Activated naive CD4-positive, alpha-beta T cell treated with anti-CD3 and anti-CD28 coated beads for 36 hours (primary cell): Measurements from ENCODE around the gene DIS3L2. TPM values are rescaled to one million over a fixed set of nuclear protein-coding genes. Genes with fewer than 3 reads are reported as not detected.
"Not testable (repeated sequence)": the region's sequence is repeated elsewhere in the genome, so short reads cannot be mapped to it uniquely, and the experiment has no call there.

Experiments used
- CTCF ChIA-PET: fragments of 350-600 bp; sonication (Branson Sonifier 250); formaldehyde crosslinking; loops from one replicate; lab custom pipeline; 2021; ENCODE audit warnings: antibody characterized with exemption; lab: Charles Lee
- DNase-seq: peaks from one replicate; pipeline ENCODE4 v3.0.0-alpha.2; 2020
- H3K27ac Mint-ChIP-seq: one replicate; pipeline ENCODE4 v1.8.0; 2021; ENCODE audit warnings: mild to moderate bottlenecking, mixed read lengths
- H3K27me3 Mint-ChIP-seq: one replicate; pipeline ENCODE4 v1.8.0; 2021; ENCODE audit warnings: low read depth, mixed read lengths
- H3K36me3 Mint-ChIP-seq: one replicate; pipeline ENCODE4 v1.8.0; 2021; ENCODE audit warnings: low read depth, mixed read lengths
- H3K4me1 Mint-ChIP-seq: one replicate; pipeline ENCODE4 v1.8.0; 2021; ENCODE audit warnings: low read depth, mixed read lengths
- H3K4me3 Mint-ChIP-seq: one replicate; pipeline ENCODE4 v1.8.0; 2021; ENCODE audit warnings: mild to moderate bottlenecking, moderate library complexity, mixed read lengths
- H3K9me3 Mint-ChIP-seq: one replicate; pipeline ENCODE4 v1.8.0; 2021; ENCODE audit warnings: mixed read lengths
- intact Hi-C: fragments of 100-400 bp; cut with micrococcal nuclease; formaldehyde crosslinking; loops from one replicate; pipeline ENCODE4 v1.15.1; 2023
- total RNA-seq, 2 experiments: library from RNA; stranded (reverse); gene quantifications; one replicate each; pipeline ENCODE4 v1.2.3, GENCODE V29; 2021

Gene DIS3L2
- total RNA-seq, 2 experiments from 2014 or later: 32.4 to 35.3 TPM

DNA sequence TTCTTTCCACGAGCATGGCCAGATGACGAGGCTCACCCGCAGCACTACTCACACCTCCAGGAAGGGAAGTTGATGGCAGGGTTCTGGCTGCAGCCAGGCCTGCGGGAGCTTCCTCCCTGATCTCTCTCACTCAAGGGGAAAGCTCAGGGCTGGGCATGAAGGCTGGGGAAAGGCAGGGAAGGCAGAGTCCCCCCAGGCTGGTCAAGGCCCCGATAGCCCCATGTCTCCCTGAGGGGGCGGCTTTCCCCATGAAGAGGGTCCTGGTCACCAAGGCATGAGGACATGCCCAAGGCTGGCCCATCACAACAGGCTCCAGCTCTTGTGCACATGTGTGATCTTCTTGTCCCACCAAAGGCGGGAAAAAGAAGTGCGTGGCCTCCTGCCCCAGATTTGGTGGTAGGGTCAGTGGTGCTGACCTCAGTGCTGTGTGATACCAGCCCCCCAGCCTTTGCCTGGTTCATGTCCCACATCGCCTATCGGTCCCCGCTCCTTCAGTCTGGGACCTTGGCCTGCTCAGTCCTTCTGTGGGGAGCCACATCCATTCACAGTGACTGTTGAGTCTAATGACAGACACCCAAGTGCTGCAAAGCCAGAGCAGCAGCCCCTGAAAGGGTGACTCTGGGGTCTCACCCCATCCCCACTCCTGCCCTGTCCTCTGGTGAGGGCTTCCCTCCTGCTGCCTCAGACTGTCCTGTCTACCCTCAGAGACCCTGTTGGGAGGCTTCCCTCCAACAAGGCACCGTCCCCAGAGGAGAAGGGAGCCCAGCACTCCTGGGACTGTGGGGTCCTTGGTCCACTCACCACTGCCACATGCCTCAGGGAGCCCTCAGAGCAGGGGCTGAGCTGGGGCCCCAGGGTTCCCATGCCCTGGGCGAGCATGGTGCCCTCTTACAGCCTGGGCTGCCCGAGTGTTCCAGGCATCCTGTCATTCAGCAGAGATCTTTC lies 367.3 kb downstream of the DIS3L2 start:
- H3K9me3 Mint-ChIP-seq: no peaks in the 10 kb centered on the region
- peak overlapping the region; percentile 46 for H3K27ac Mint-ChIP-seq
- CTCF ChIA-PET: interaction anchor here (0.6 to 1.3 kb wide), 4 partner anchors 106 to 422 kb away, joined by 3 read pairs; no protein-coding TSS in a partner anchor
- H3K27me3 Mint-ChIP-seq: no peaks in the 10 kb centered on the region
- no peaks in the 10 kb centered on the region for H3K36me3 Mint-ChIP-seq
- intact Hi-C loops: loop anchor here (5.0 kb wide), 1 partner anchor 476 kb away; no protein-coding TSS in a partner anchor
- H3K4me3 Mint-ChIP-seq: no peak overlapping the region
- peaks cover 5% of the 10 kb centered on the region for H3K4me1 Mint-ChIP-seq
- DNase-seq: no peak

DNA sequence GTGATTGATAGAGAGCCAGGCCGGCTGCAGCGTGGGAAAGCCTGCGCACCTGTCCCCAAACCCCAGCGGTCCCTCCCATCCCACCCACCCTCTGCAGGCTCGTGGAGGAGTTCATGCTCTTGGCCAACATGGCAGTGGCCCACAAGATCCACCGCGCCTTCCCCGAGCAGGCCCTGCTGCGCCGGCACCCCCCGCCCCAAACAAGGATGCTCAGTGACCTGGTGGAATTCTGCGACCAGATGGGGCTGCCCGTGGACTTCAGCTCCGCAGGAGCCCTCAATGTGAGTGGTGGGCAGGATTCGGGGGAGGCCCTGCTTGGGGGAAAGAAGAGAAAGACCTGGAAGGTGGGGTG lies 368.2 kb downstream of the DIS3L2 start:
- Mint-ChIP-seq H3K9me3 (no peaks in the 10 kb centered on the region), H3K27me3 (no peaks in the 10 kb centered on the region), H3K36me3 (no peaks in the 10 kb centered on the region), H3K4me3 (no peak overlapping the region), H3K27ac (no peak overlapping the region), H3K4me1 (peaks cover 3% of the 10 kb centered on the region)
- CTCF ChIA-PET: interaction anchor here (0.7 to 0.9 kb wide), 2 partner anchors 53 to 423 kb away, joined by 3 to 4 read pairs; no protein-coding TSS in a partner anchor
- DNase-seq: peak; percentile 1
- intact Hi-C loops: loop anchor here (5.0 kb wide), 1 partner anchor 477 kb away; no protein-coding TSS in a partner anchor

DNA sequence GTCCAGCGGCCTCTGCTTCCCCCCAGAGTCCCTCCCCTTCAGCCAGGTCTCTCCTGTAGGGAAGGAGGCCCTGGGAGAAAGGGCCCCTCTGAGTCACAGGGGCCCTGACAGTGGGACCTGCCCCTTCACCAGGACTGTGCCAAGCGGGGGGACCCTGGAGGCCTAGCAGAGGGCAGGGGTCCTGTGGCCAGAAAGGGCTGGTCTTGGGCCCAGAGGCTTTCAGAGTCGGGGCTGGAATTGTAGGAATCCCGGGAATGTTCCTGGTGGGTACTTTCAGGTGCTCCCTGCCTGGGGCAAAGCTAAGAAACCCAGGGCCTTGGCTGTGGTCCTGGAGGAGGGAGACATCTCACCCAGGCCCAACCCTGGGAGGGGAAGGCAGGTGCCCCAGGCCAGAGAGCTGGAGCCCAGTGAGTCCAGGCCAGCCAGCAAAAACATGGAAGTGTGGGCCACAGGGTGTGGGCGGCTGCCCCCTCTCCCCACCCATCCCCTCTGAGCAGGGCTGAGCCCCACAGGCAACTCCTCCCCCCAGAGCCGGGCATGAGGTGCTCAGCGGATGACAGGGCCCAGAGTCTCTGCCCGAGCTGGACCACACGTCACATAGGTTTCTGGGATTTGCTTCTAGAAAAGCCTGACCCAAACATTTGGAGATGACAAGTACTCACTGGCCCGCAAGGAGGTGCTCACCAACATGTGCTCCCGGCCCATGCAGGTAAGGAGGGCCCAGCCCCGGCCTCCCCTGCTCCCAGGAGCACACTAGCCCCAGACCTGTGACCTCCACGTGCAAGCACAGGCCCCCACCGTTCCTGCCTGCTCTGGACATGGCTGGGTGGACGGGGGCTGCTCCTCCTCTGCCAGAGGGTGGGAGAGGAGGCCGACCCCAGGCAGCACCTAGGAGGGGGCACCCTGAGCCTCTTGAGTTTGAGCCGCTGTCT lies 368.8 kb downstream of the DIS3L2 start:
- H3K36me3 Mint-ChIP-seq: no peaks in the 10 kb centered on the region
- H3K27ac Mint-ChIP-seq: no peak overlapping the region
- intact Hi-C loops: no loop called here
- peak; percentile 0 for DNase-seq
- no peaks in the 10 kb centered on the region for H3K27me3 Mint-ChIP-seq
- no peaks in the 10 kb centered on the region for H3K9me3 Mint-ChIP-seq
- H3K4me1 Mint-ChIP-seq: peaks cover 3% of the 10 kb centered on the region
- H3K4me3 Mint-ChIP-seq: no peak overlapping the region
- CTCF ChIA-PET: interaction anchor here (0.9 kb wide), 1 partner anchor 54 kb away, joined by 4 read pairs; no protein-coding TSS in a partner anchor

DNA sequence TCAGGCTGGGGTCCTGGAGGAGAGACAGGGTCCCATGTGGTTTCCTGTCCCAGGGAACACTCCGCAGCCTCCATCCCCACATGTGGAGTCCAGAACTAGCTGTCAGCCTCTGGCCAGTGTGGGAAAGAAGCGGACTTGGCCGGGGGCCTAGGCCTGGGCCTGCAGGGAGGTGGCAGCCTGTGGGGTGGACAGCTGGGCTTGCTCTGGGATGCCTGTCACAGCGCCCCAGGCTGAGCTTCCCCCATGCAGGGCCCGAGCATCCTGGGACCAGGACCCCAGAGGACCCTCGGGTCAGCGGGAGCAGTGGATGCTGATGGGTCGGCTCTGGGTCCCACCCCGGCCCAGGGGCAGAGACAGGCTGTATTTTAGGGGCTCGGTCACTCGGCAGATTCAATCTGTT lies 369.5 kb downstream of the DIS3L2 start:
- H3K4me1 Mint-ChIP-seq, H3K27me3 Mint-ChIP-seq, H3K4me3 Mint-ChIP-seq, intact Hi-C loops, H3K36me3 Mint-ChIP-seq, H3K9me3 Mint-ChIP-seq, H3K27ac Mint-ChIP-seq: not testable (repeated sequence)
- DNase-seq: peak; percentile 3
- CTCF ChIA-PET: interaction anchor here (0.7 kb wide), 1 partner anchor 406 kb away, joined by 3 read pairs; no protein-coding TSS in a partner anchor

DNA sequence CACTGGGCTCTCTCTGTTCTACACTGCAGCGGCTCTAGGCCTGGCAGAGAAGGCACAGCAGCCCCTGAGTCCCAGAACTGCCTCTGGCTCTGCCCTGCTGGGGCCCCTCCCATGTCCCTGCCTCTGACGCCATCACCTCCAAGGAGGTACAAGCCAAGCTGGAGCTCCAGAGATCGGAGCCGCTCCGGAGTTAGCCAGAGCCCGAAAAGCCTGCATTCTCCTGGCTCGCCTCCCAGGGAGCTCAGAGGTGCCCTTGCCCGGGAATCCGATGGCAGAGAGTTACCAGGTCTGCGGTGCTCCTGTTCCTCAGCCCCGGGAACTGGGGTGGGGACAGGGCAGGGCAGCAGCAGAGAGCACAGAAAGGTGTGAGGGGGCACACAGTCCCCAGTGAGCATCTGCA lies 370.1 kb downstream of the DIS3L2 start:
- H3K27ac Mint-ChIP-seq, H3K4me3 Mint-ChIP-seq, H3K4me1 Mint-ChIP-seq, H3K36me3 Mint-ChIP-seq, H3K27me3 Mint-ChIP-seq, DNase-seq, intact Hi-C loops, H3K9me3 Mint-ChIP-seq: not testable (repeated sequence)
- CTCF ChIA-PET: interaction anchor here (0.7 kb wide), 1 partner anchor 406 kb away, joined by 3 read pairs; no protein-coding TSS in a partner anchor

DNA sequence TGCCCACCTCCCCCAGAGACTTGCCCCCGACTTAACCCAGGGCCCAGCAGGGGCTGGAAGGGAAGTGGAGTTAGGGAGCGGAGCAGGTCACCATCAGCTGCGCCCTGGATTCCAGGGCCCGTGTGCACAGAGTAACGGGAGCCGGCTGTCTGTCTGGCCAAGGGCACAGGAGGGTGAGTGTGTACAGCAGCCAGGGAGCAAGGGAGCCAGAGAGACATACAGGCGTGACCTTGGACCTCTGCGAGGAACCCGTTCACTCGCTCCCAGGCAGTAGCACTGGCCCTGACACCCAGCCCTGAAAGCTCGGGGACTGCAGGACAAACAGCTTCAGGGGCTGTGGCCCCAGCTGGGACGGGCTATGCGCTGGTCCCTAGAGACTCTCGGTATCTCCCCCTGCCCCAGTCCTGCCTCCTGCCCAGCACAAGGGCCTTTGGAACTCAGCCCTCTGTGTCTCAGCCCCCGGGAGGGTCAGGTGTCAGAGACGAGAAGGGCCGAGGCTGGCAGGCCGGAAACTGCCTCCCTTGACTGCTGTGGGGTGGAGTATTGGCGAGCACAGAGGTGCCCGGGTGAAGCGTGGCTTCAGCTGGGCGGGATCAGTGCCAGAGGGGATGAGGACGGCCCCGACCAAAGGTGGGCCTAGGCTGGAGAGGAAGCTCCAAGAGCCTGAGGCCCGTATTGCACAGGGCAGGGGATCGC lies 370.9 kb downstream of the DIS3L2 start:
- H3K36me3 Mint-ChIP-seq, intact Hi-C loops, H3K9me3 Mint-ChIP-seq, CTCF ChIA-PET, H3K27me3 Mint-ChIP-seq, H3K27ac Mint-ChIP-seq, H3K4me1 Mint-ChIP-seq, H3K4me3 Mint-ChIP-seq: not testable (repeated sequence)
- peak; percentile 2 for DNase-seq

DNA sequence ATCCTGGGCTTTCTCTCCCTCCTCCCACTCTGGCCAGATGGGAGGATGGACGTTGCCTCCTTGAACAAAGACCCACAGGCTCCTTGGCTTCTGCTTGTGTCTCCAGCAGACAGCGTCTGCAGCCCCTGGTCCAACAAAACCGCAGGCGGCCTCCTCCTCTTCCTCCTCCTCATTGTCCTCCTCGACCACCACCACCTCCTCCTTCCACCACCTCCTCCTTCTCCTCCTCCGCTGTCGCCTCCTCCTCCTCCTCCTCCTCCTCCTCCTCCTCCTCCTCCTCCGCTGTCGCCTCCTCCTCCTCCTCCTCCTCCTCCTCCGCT lies 371.4 kb downstream of the DIS3L2 start:
- Mint-ChIP-seq H3K27ac (no peak overlapping the region), H3K4me1 (no peaks in the 10 kb centered on the region), H3K4me3 (no peak overlapping the region), H3K36me3 (no peaks in the 10 kb centered on the region), H3K9me3 (no peaks in the 10 kb centered on the region), H3K27me3 (no peaks in the 10 kb centered on the region)
- intact Hi-C loops: no loop called here
- DNase-seq: peak; percentile 3
- CTCF ChIA-PET: interaction anchor here (2.1 kb wide), 1 partner anchor 432 kb away, joined by 6 read pairs; no protein-coding TSS in a partner anchor

DNA sequence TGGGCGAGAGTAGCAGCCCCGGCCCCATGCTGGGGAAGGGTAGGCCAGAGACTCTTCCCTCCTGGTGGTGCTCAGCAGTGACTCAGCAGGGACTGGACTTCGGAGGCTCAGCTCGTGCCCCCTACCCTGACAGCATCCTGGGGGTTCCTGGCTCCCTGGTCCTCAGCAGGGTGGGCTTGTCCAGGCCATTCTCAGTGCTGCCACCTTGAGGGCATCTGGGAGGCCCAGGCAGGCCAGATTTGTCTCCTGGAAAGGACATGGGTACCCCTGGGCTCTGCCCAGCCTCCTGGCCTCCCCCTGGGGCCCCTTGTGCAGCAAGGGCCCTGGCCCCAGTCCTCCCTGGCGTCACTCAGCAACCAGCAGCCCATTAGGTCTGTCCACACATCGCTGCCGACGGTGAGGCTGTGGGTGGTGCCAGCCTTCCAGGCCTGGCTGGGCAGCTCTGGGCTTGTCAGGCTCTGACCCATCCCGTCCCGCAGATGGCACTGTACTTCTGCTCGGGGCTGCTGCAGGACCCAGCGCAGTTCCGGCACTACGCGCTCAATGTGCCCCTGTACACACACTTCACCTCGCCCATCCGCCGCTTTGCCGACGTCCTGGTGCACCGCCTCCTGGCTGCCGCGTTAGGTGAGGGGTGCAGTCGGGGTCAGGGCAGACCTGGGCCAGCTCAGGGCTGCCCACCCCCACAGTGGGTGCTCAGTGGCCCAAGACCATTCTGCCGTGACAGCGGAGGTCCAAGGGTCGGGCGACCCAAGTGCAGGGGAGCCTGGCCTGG lies 372.0 kb downstream of the DIS3L2 start:
- H3K9me3 Mint-ChIP-seq: no peaks in the 10 kb centered on the region
- no peak overlapping the region for H3K4me3 Mint-ChIP-seq
- intact Hi-C loops: no loop called here
- H3K36me3 Mint-ChIP-seq: no peaks in the 10 kb centered on the region
- H3K27ac Mint-ChIP-seq: no peak overlapping the region
- CTCF ChIA-PET: interaction anchor here (0.8 to 2.1 kb wide), 4 partner anchors 10 to 433 kb away, joined by 3 to 6 read pairs (median 3); no protein-coding TSS in a partner anchor
- DNase-seq: peak; percentile 19
- no peaks in the 10 kb centered on the region for H3K27me3 Mint-ChIP-seq
- H3K4me1 Mint-ChIP-seq: no peaks in the 10 kb centered on the region

DNA sequence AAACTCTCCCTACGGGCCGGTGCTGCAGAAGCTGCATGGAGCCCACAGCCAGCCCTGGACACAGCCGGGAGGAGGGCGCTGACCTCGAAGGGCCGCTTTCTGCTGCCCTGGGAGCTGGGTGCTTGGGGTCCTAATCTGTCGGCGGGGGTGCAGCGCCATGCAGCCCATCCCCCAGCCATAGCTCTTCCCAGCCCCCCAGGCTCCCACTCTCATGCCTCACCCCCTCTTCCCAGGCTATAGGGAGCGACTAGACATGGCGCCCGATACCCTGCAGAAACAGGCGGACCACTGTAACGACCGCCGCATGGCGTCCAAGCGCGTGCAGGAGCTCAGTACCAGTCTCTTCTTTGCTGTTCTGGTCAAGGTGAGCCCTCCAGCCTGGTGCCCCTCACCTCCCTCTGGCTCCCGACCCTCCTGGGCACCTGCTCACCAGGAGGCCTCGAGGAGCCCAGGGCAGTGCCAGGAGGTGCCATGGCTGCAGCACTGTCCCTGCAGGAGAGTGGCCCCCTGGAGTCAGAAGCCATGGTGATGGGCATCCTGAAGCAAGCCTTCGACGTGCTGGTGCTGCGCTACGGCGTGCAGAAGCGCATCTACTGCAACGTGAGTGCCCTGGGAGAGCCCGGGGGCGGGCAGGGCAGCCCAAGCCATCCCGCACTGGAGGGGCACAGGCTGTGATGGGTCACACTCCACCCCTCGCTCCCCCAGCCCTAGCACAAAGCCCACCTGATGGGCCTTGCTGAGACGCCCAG lies 372.8 kb downstream of the DIS3L2 start:
- H3K27ac Mint-ChIP-seq, H3K36me3 Mint-ChIP-seq, H3K9me3 Mint-ChIP-seq, intact Hi-C loops, H3K27me3 Mint-ChIP-seq, DNase-seq, H3K4me3 Mint-ChIP-seq, H3K4me1 Mint-ChIP-seq: not testable (repeated sequence)
- CTCF ChIA-PET: interaction anchor here (0.5 to 2.1 kb wide), 5 partner anchors 10 to 433 kb away, joined by 3 to 6 read pairs (median 3); no protein-coding TSS in a partner anchor

DNA sequence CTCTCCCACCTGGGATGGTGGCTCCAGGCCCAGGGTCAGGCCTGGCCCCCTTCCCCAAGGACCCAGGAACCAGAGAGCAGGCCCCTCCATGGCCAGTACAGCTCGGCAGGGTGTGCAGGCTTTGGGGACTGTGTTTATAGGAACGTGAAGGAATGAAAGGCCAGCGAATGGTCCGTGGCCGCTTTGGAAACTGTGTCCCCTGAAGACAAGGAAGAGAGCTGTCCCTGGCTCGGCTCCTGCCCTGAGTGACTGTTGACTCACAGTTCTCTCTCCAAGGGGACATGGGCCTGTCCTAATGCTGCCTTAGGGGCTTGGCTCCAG lies 373.3 kb downstream of the DIS3L2 start:
- not testable (repeated sequence) for H3K36me3 Mint-ChIP-seq, DNase-seq, H3K4me3 Mint-ChIP-seq, H3K27ac Mint-ChIP-seq, H3K27me3 Mint-ChIP-seq, H3K9me3 Mint-ChIP-seq, H3K4me1 Mint-ChIP-seq
- intact Hi-C loops: loop anchor here (1.0 kb wide), 1 partner anchor 105 kb away; no protein-coding TSS in a partner anchor
- CTCF ChIA-PET: interaction anchor here (0.5 to 2.1 kb wide), 4 partner anchors 12 to 434 kb away, joined by 3 to 6 read pairs (median 4); no protein-coding TSS in a partner anchor
